ENCODE data around the gene NIPBL.
"Not testable (repeated sequence)": the region's sequence is repeated elsewhere in the genome, so short reads cannot be mapped to it uniquely, and the experiment has no call there.

Gene NIPBL

GRCh38 chr5:36876299-36876964 is at the start of gene NIPBL:
Gene NIPBL (plus strand): TSS chr5:36876769. CDS start chr5:36953697, 76,928 bp downstream.
- peak; percentile 81 to 83 (median 81) for DNase-seq (ENCODE audit: low read depth in 3 of 3)

- no peak for DNase-seq (ENCODE audit: low read depth in 3 of 3)
These were observed 44.3 kb upstream of the NIPBL start for GRCh38 chr5:36832274-36832673.

- no peak for DNase-seq (ENCODE audit: low read depth in 3 of 3)
These were observed 39.7 kb upstream of the NIPBL start for GRCh38 chr5:36836831-36837230.

GRCh38 chr5:36839489-36840476 is 36.8 kb upstream of the NIPBL start:
- no peak for DNase-seq (ENCODE audit: low read depth in 3 of 3)

GRCh38 chr5:36841677-36842076 is 34.9 kb upstream of the NIPBL start:
- DNase-seq (ENCODE audit: low read depth in 3 of 3), result no peak

- no peak for DNase-seq (ENCODE audit: low read depth in 3 of 3)
These were observed 34.5 kb upstream of the NIPBL start for GRCh38 chr5:36842087-36842486.

- no peak for DNase-seq (ENCODE audit: low read depth in 3 of 3)
These were observed 32.3 kb upstream of the NIPBL start for GRCh38 chr5:36844305-36844704.

- not testable (repeated sequence) for DNase-seq (ENCODE audit: low read depth in 3 of 3)
These were observed 28.0 kb upstream of the NIPBL start for GRCh38 chr5:36848545-36848944.

- DNase-seq (ENCODE audit: low read depth in 3 of 3), result not testable (repeated sequence)
These were observed 23.7 kb upstream of the NIPBL start for GRCh38 chr5:36852903-36853302.

- DNase-seq (ENCODE audit: low read depth in 3 of 3), result no peak
These were observed 22.0 kb upstream of the NIPBL start for GRCh38 chr5:36854402-36855140.

- no peak for DNase-seq (ENCODE audit: low read depth in 3 of 3)
These were observed 21.5 kb upstream of the NIPBL start for GRCh38 chr5:36855141-36855495.

- no peak for DNase-seq (ENCODE audit: low read depth in 3 of 3)
These were observed 14.7 kb upstream of the NIPBL start for GRCh38 chr5:36861871-36862270.

- no peak for DNase-seq (ENCODE audit: low read depth in 3 of 3)
These were observed 6.0 kb upstream of the NIPBL start for GRCh38 chr5:36870399-36871040.

- DNase-seq (ENCODE audit: low read depth in 3 of 3), result no peak
These were observed 2.1 kb upstream of the NIPBL start for GRCh38 chr5:36874465-36874864.

- DNase-seq (ENCODE audit: low read depth in 3 of 3), result peak in 2 of 3 donors; percentile 22 to 37
These were observed 1.3 kb upstream of the NIPBL start for GRCh38 chr5:36875051-36875789.

GRCh38 chr5:36875790-36876298 is 725 bp upstream of the NIPBL start:
- DNase-seq (ENCODE audit: low read depth in 3 of 3), result peak; percentile 43 to 62 (median 44)

GRCh38 chr5:36876965-36877666 is 547 bp downstream of the NIPBL start:
- peak; percentile 27 to 53 (median 32) for DNase-seq (ENCODE audit: low read depth in 3 of 3)

GRCh38 chr5:36877667-36878391 is 1.3 kb downstream of the NIPBL start:
- no peak for DNase-seq (ENCODE audit: low read depth in 3 of 3)

- DNase-seq (ENCODE audit: low read depth in 3 of 3), result no peak
These were observed 2.0 kb downstream of the NIPBL start for GRCh38 chr5:36878392-36879082.

All from stimulated activated CD4-positive, alpha-beta T cell treated with anti-CD3 and anti-CD28 coated beads, TNF-alpha, amount 100 ng/mL, for 48 hours (primary cell).